NCI-H345 (cell line): Measurements from ENCODE around the gene SIGLEC1.

ENCODE experiments used
- DNase-seq: peaks from one replicate; lab custom pipeline; 2025; lab: John Stamatoyannopoulos, UW

Gene SIGLEC1

GRCh38 chr20:3701061-3701998, 11.1 kb downstream of the SIGLEC1 start:
- no peak for DNase-seq

- DNase-seq: no peak
Measured at GRCh38 chr20:3699037-3699436, 13.4 kb downstream of the SIGLEC1 start.

GRCh38 chr20:3698591-3699001, 13.8 kb downstream of the SIGLEC1 start:
- no peak for DNase-seq

- DNase-seq: no peak
Measured at GRCh38 chr20:3697588-3698305, 14.7 kb downstream of the SIGLEC1 start.

- no peak for DNase-seq
Measured at GRCh38 chr20:3696745-3697587, 15.4 kb downstream of the SIGLEC1 start.

GRCh38 chr20:3696200-3696599, 16.2 kb downstream of the SIGLEC1 start:
- DNase-seq: no peak

GRCh38 chr20:3694864-3695263, 17.5 kb downstream of the SIGLEC1 start:
- no peak for DNase-seq

- no peak for DNase-seq
Measured at GRCh38 chr20:3693376-3693775, 19.0 kb downstream of the SIGLEC1 start.

GRCh38 chr20:3692706-3693294, 19.6 kb downstream of the SIGLEC1 start:
- no peak for DNase-seq

- DNase-seq: no peak
Measured at GRCh38 chr20:3691897-3692296, 20.5 kb downstream of the SIGLEC1 start.

- DNase-seq: no peak
Measured at GRCh38 chr20:3691306-3691705, 21.1 kb downstream of the SIGLEC1 start.

GRCh38 chr20:3690413-3690812, 22.0 kb downstream of the SIGLEC1 start:
- no peak for DNase-seq

GRCh38 chr20:3689978-3690377, 22.4 kb downstream of the SIGLEC1 start:
- DNase-seq: no peak

- DNase-seq: no peak
Measured at GRCh38 chr20:3687655-3688054, 24.7 kb downstream of the SIGLEC1 start.

- peak; percentile 19 for DNase-seq
Measured at GRCh38 chr20:3686867-3687321, 25.5 kb downstream of the SIGLEC1 start.

GRCh38 chr20:3686421-3686820, 26.0 kb downstream of the SIGLEC1 start:
- DNase-seq: no peak

GRCh38 chr20:3685341-3685740, 27.1 kb downstream of the SIGLEC1 start:
- no peak for DNase-seq

GRCh38 chr20:3681931-3682781, 30.2 kb downstream of the SIGLEC1 start, which contains the start of gene ADAM33:
TSS of gene ADAM33 (minus strand) at chr20:3682010. CDS start at chr20:3682004, 6 bp downstream.
- no peak for DNase-seq

- no peak for DNase-seq
Measured at GRCh38 chr20:3681352-3681930, 31.0 kb downstream of the SIGLEC1 start.

GRCh38 chr20:3680701-3681351, 31.6 kb downstream of the SIGLEC1 start:
- DNase-seq: no peak
